VCaP (cell line): ENCODE results near the gene ARIH2.
A peak's percentile ranks its signal among the peaks of the same experiment; 100 is the strongest.

Source experiments
- H3K27ac ChIP-seq: fragments of 450-650 bp; 2 replicates; pipeline ENCODE4 v1.5.1; 2017
- TF ChIP-seq, protein P1 (sequence below): fragments of 450-650 bp; conservative IDR thresholded peaks from 2 replicates; pipeline ENCODE4 v1.5.1; 2017; ENCODE audit warnings: mild to moderate bottlenecking, moderate library complexity

Gene ARIH2

GRCh38 chr3:49022688-49023171 is 104.1 kb downstream of the ARIH2 start:
- TF ChIP-seq, protein P1, sequence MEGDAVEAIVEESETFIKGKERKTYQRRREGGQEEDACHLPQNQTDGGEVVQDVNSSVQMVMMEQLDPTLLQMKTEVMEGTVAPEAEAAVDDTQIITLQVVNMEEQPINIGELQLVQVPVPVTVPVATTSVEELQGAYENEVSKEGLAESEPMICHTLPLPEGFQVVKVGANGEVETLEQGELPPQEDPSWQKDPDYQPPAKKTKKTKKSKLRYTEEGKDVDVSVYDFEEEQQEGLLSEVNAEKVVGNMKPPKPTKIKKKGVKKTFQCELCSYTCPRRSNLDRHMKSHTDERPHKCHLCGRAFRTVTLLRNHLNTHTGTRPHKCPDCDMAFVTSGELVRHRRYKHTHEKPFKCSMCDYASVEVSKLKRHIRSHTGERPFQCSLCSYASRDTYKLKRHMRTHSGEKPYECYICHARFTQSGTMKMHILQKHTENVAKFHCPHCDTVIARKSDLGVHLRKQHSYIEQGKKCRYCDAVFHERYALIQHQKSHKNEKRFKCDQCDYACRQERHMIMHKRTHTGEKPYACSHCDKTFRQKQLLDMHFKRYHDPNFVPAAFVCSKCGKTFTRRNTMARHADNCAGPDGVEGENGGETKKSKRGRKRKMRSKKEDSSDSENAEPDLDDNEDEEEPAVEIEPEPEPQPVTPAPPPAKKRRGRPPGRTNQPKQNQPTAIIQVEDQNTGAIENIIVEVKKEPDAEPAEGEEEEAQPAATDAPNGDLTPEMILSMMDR = no peak
- peak overlapping the region; percentile 99 for H3K27ac ChIP-seq

- TF ChIP-seq, protein P1 = no peak
- H3K27ac ChIP-seq = peak overlapping the region; percentile 99
Observed at GRCh38 chr3:49023775-49024174, 105.1 kb downstream of the ARIH2 start.

DNA sequence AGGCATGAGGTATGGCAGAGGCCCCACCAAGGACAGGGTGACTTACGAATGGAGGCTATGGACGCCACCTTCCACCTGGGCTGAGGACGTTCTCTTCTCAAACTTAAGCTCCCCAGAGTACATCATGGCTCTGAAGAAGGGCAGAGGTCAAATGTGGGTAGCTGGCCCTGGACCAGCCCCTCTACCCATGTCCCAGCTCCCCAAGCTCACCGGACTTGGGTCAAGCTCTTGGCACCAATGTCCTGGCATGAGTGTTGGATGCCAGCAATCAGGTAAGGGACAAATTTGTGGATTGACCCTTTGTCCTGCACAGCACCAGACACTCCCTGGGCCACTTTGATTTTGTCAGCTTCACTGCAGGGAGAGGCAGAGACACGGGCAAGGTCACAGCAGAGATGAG is 105.8 kb downstream of the ARIH2 start:
- TF ChIP-seq, protein P1 = no peak
- peak overlapping the region; percentile 99 for H3K27ac ChIP-seq

GRCh38 chr3:49025005-49025792 is 106.6 kb downstream of the ARIH2 start:
- TF ChIP-seq, protein P1 = no peak
- H3K27ac ChIP-seq = peak overlapping the region; percentile 99

- TF ChIP-seq, protein P1 = no peak
- H3K27ac ChIP-seq = peak overlapping the region; percentile 99
Observed at GRCh38 chr3:49025793-49026520, 107.3 kb downstream of the ARIH2 start.

DNA sequence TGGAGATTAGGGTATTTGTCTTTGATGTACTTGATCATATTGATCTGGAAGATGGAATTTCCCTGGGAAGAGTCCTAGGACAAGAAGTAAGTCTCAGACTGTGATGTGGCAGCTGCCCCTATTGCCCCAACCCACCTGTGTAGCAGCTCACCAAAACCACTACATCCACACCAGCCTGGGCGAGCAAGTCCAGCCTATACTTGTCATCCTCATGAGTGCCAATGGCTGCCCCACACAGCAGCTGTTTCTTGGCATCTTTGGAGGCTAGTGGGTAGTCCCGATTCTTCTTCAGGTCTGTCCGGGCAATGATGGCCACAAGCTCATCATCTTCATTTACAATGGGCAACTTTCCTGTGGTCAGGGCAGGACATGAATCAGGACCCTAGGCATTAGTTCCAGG is 107.9 kb downstream of the ARIH2 start:
- peak overlapping the region; percentile 99 for H3K27ac ChIP-seq

GRCh38 chr3:49027634-49028033 is 109.0 kb downstream of the ARIH2 start:
- TF ChIP-seq, protein P1 = no peak
- H3K27ac ChIP-seq = peak overlapping the region; percentile 99

More for the DNA sequence above, 107.9 kb downstream of the ARIH2 start:
- TF ChIP-seq, protein P1 = no peak
